Sigmoid colon (tissue), 7 donors: ENCODE results near the gene NDC80. TPM values are rescaled to one million over a fixed set of nuclear protein-coding genes. Genes with fewer than 3 reads are reported as not detected.

Experiments
- DNase-seq: peaks from one replicate; pipeline ENCODE4 v3.0.0-alpha.2; 2019
- H3K27ac ChIP-seq, 4 donors: fragments of 200-600 bp; sonication (generic); one replicate each; pipeline ENCODE4 v1.5.1; 2016 to 2019; ENCODE audit warnings: mild to moderate bottlenecking in 1 of 4
- H3K27me3 ChIP-seq, 3 donors: fragments of 200-600 bp; sonication (generic); one replicate each; pipeline ENCODE4 v1.5.1; 2019; ENCODE audit warnings: mild to moderate bottlenecking in 1 of 3
- H3K36me3 ChIP-seq, 4 donors: fragments of 200-600 bp; sonication (generic); one replicate each; pipeline ENCODE4 v1.5.1; 2016 to 2019
- H3K4me1 ChIP-seq, 4 donors: fragments of 200-600 bp; sonication (generic); one replicate each; pipeline ENCODE4 v1.5.1; 2017 to 2019
- H3K4me3 ChIP-seq, 4 donors: fragments of 200-600 bp; sonication (generic); one replicate each; pipeline ENCODE4 v1.5.1; 2017 to 2019; ENCODE audit warnings: mild to moderate bottlenecking in 2 of 4, moderate library complexity in 1 of 4
- H3K9me3 ChIP-seq, 4 donors: fragments of 200-600 bp in 3 of 4; sonication (generic) in 3 of 4; one replicate each; pipeline versions ENCODE4 v1.5.1 to v1.6.1; 2013 to 2019
- CTCF ChIP-seq, 4 experiments: fragments of 450-650 bp in 3 of 4; fragments of 200-600 bp in 1 of 4; IDR thresholded peaks; one replicate each; pipeline ENCODE4 v1.5.1; 2016 to 2019; ENCODE audit warnings: antibody characterized with exemption in 4 of 4, mild to moderate bottlenecking in 3 of 4, moderate library complexity in 2 of 4
- EP300 ChIP-seq, 4 donors: sonication (generic); formaldehyde crosslinking; IDR thresholded peaks; one replicate each; pipeline ENCODE4 v1.6.1; 2017; ENCODE audit warnings: antibody characterized with exemption in 4 of 4
- POLR2A ChIP-seq, 2 donors: fragments of 450-650 bp; IDR thresholded peaks; one replicate each; pipeline ENCODE4 v1.6.1; 2016; ENCODE audit warnings: antibody characterized with exemption in 2 of 2, mild to moderate bottlenecking in 2 of 2, moderate library complexity in 2 of 2
- POLR2AphosphoS5 ChIP-seq, 4 donors: sonication (generic); formaldehyde crosslinking; IDR thresholded peaks; one replicate each; pipeline ENCODE4 v1.6.1; 2017; ENCODE audit warnings: antibody characterized with exemption in 4 of 4
- WGBS, 2 donors: extraction: QIAGEN DNeasy Blood & Tissue Kit; methylation state at CpG; one replicate each; pipeline ENCODE4 v1.1.7; 2013; 5-methylcytosine and 5-hydroxymethylcytosine counted together
- intact Hi-C: fragments of 100-400 bp; cut with DNase I; formaldehyde crosslinking; loops from one replicate; pipeline ENCODE4 v1.15.1; 2023
- polyA plus RNA-seq, 3 donors: library from polyadenylated mRNA; stranded (reverse); fragments of 200-250 nt; gene quantifications; one replicate each; pipeline ENCODE4 v1.2.3, GENCODE V29; 2013
- total RNA-seq, 4 donors: library from RNA; depleted of rRNA; stranded (reverse); fragments of >200 nt; gene quantifications; one replicate each; pipeline ENCODE4 v1.1.0, GENCODE V29; 2016
- donor health status: healthy with polysubstance abuse.
- donor health status: Bipolar disorder and iron deficiency.
- donor health status: healthy.

Gene NDC80
- total and polyA plus RNA-seq, 7 donors = 0.36 to 12.6 (median 1.2) TPM; not detected in 2

DNA sequence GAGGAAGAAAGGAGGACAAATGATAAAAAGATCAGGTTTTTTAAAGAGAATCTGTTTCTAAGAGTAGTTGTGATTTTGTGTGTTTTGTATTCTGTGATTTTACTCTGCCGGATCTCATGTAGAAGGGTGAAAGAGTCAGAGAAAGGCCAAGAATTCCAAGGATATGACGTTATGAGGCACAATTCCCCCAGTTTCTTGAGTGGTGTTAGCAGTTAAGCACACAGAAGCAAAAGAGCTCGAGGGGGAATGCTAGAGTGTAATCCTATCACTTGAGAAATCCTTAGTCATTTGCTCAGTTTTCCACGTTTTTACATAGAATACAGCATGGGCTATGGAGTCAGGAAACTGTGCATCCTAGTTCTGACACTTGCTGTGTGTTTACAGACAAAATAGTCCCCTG, 34.9 kb upstream of the NDC80 start:
- Histone ChIP-seq H3K4me3 (no peak overlapping the region), H3K27me3 (no peaks in the 10 kb centered on the region), H3K4me1 (peaks cover 0 to 12% (median 6%) of the 10 kb centered on the region in 4 donors), H3K9me3 (no peaks in the 10 kb centered on the region), H3K27ac (no peak overlapping the region), H3K36me3 (no peaks in the 10 kb centered on the region)
- no peak for TF ChIP-seq POLR2A (IDR thresholded peaks at IDR 0.05)
- TF ChIP-seq CTCF (IDR thresholded peaks at IDR 0.05) = no peak
- intact Hi-C loops = no loop called here
- 84 to 85% methylated on average over 4 of the region's 4 CpGs for WGBS, 2 donors
- no peak for DNase-seq

- WGBS, 2 donors = 53 to 59% methylated on average over 3 of the region's 3 CpGs
- intact Hi-C loops = no loop called here
Observed at GRCh38 chr18:2537296-2537695, 34.1 kb upstream of the NDC80 start.

GRCh38 chr18:2538236-2538635, 33.1 kb upstream of the NDC80 start:
- peak overlapping the region in 1 of 4 donors; percentile 32 for H3K27ac ChIP-seq
- H3K27me3 ChIP-seq = no peaks in the 10 kb centered on the region
- H3K4me1 ChIP-seq = peaks cover 0 to 12% (median 6%) of the 10 kb centered on the region in 4 donors
- WGBS, 2 donors = 91 to 95% methylated on average over 1 of the region's 1 CpG
- intact Hi-C loops = no loop called here
- no peaks in the 10 kb centered on the region for H3K9me3 ChIP-seq
- DNase-seq = no peak
- H3K4me3 ChIP-seq = no peak overlapping the region
- peaks cover 0 to under 1% (median 0%) of the 10 kb centered on the region in 4 donors for H3K36me3 ChIP-seq
- TF ChIP-seq CTCF (IDR thresholded peaks at IDR 0.05) (no peak), EP300 (IDR thresholded peaks at IDR 0.05) (no peak), POLR2A (IDR thresholded peaks at IDR 0.05) (no peak), POLR2AphosphoS5 (IDR thresholded peaks at IDR 0.05) (no peak)

More at GRCh38 chr18:2537296-2537695, 34.1 kb upstream of the NDC80 start:
- no peaks in the 10 kb centered on the region for H3K36me3 ChIP-seq
- H3K4me3 ChIP-seq = no peak overlapping the region
- H3K4me1 ChIP-seq = peaks cover 0 to 12% (median 6%) of the 10 kb centered on the region in 4 donors
- TF ChIP-seq POLR2A (IDR thresholded peaks at IDR 0.05) (no peak), POLR2AphosphoS5 (IDR thresholded peaks at IDR 0.05) (no peak), EP300 (IDR thresholded peaks at IDR 0.05) (no peak), CTCF (IDR thresholded peaks at IDR 0.05) (no peak)
- no peaks in the 10 kb centered on the region for H3K27me3 ChIP-seq
- DNase-seq = no peak
- H3K27ac ChIP-seq = no peak overlapping the region
- H3K9me3 ChIP-seq = no peaks in the 10 kb centered on the region

DNA sequence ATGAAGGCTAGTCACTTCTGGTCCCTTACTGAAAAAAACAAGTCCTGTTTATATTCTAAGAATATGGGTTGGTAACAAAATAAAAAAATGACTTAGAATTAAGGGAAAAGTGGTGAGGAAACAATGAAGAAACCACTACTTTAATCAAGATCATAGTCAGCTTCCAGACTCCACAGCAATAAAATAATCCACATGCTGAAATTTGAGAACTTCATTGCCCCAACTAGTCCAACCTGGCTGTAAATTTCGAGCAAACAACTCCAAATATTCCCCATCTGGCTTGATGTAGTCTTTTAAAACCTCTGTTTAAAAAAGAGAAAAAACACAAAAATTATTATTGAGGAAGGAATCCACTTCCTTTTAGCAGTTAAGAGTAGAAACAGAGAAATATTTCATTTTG, 32.5 kb upstream of the NDC80 start:
- H3K4me3 ChIP-seq = no peak overlapping the region
- peak overlapping the region in 1 of 4 donors; percentile 32 for H3K27ac ChIP-seq
- no peak for DNase-seq
- 16 to 52% methylated on average over 1 of the region's 1 CpG for WGBS, 2 donors
- intact Hi-C loops = no loop called here
- no peaks in the 10 kb centered on the region for H3K27me3 ChIP-seq
- TF ChIP-seq EP300 (IDR thresholded peaks at IDR 0.05) = no peak
- peaks cover 0 to 12% (median 6%) of the 10 kb centered on the region in 4 donors for H3K4me1 ChIP-seq
- H3K36me3 ChIP-seq = peaks cover 0 to 3% (median 0%) of the 10 kb centered on the region in 4 donors
- H3K9me3 ChIP-seq = no peaks in the 10 kb centered on the region

DNA sequence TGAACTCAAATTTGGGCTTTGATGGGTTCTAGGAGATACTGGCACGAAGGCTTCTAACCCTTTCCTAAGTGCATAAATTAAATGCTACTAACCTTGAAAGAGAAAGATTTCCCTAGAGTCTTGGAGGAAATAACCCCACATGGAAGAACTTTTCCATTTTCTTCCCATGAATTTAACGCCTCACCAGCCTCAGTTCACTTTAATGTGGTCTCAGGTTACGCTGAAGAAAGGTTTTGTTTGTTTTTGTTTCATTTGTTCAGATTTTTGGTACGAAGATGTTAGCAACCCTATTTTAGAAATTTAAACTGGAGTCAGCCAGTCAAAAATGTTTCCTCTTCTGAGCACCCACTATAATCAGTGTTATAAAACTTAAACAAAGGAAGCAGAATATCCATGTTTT, 30.8 kb upstream of the NDC80 start:
- no peak overlapping the region for H3K4me3 ChIP-seq
- H3K27ac ChIP-seq = no peak overlapping the region
- TF ChIP-seq POLR2A (IDR thresholded peaks at IDR 0.05) (no peak), POLR2AphosphoS5 (IDR thresholded peaks at IDR 0.05) (no peak), CTCF (IDR thresholded peaks at IDR 0.05) (no peak), EP300 (IDR thresholded peaks at IDR 0.05) (no peak)
- WGBS, 2 donors = 87 to 89% methylated on average over 4 of the region's 4 CpGs
- intact Hi-C loops = loop anchor here (10.0 kb wide), 1 partner anchor 206 kb away; no protein-coding TSS in a partner anchor
- H3K27me3 ChIP-seq = no peaks in the 10 kb centered on the region
- peaks cover 0 to 12% (median 6%) of the 10 kb centered on the region in 4 donors for H3K4me1 ChIP-seq
- H3K9me3 ChIP-seq = no peaks in the 10 kb centered on the region
- DNase-seq = no peak
- H3K36me3 ChIP-seq = peaks cover 0 to 3% (median 0%) of the 10 kb centered on the region in 4 donors
